ENCODE results near the gene MIER1. TPM values are rescaled to one million over a fixed set of nuclear protein-coding genes. Genes with fewer than 3 reads are reported as not detected.
A peak's percentile ranks its signal among the peaks of the same experiment; 100 is the strongest.
"Not testable (repeated sequence)": the region's sequence is repeated elsewhere in the genome, so short reads cannot be mapped to it uniquely, and the experiment has no call there.

Gene MIER1
- total and polyA plus RNA-seq, 4 experiments from 2014 or later, result 25.5 to 81.3 (median 59.2) TPM

DNA sequence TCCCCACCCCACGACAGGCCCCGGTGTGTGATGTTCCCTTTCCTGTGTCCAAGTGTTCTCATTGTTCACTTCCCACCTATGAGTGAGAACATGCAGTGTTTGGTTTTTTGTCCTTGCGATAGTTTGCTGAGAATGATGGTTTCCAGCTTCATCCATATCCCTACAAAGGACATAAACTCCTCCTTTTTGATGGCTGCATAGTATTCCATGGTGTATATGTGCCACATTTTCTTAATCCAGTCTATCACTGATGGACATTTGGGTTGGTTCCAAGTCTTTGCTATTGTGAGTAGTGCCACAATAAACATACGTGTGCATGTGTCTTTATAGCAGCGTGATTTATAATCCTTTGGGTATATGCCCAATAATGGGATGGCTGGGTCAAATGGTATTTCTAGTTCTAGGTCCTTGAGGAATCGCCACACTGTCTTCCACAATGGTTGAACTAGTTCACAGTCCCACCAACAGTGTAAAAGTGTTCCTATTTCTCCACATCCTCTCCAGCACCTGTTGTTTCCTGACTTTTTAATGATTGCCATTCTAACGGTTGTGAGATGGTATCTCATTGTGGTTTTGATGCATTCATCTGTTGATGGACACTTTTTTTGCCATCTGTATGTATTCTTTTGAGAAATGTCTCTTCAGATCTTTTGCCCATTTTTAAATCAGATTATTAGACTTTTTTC, 41.5 kb downstream of the MIER1 start:
- H3K9me3 ChIP-seq (ENCODE audit: control insufficient read depth in 1 of 2, low read length in 2 of 2); H3K4me1 ChIP-seq (ENCODE audit: insufficient read depth, low read length); H3K27me3 Mint-ChIP-seq; intact Hi-C loops (cut with micrococcal nuclease); CTCF ChIA-PET (ENCODE audit: partially characterized antibody); DNase-seq; H3K27ac ChIP-seq (ENCODE audit: low read depth, low read length); H3K4me3 ChIP-seq (ENCODE audit: low read length in 2 of 2); H3K4me3 Mint-ChIP-seq; H3K27me3 ChIP-seq (ENCODE audit: insufficient read depth, low read length): not testable (repeated sequence)
- Mint-ChIP-seq H3K36me3 (peaks cover 61 to 82% of the 10 kb centered on the region in 2 donors), H3K4me1 (peaks cover 21 to 35% (median 29%) of the 10 kb centered on the region in 4 donors), H3K27ac (peak overlapping the region in 5 of 7 donors; percentile 5 to 78 (median 48)), H3K9me3 (peaks cover 0 to 10% (median 5%) of the 10 kb centered on the region in 8 donors)
- POLR2A ChIA-PET (ENCODE audit: partially characterized antibody), result interaction anchor here (0.6 to 0.8 kb wide), 2 partner anchors 9 to 11 kb away, joined by 3 read pairs; no protein-coding TSS in a partner anchor
- H3K36me3 ChIP-seq (ENCODE audit: insufficient read depth, low read length), result peaks cover 33% of the 10 kb centered on the region

- Mint-ChIP-seq H3K27ac (peak overlapping the region in 4 of 7 donors; percentile 11 to 71 (median 42)), H3K36me3 (peaks cover 59 to 77% of the 10 kb centered on the region in 2 donors), H3K9me3 (peaks cover 0 to 10% (median 5%) of the 10 kb centered on the region in 8 donors), H3K4me3 (no peak overlapping the region), H3K27me3 (no peaks in the 10 kb centered on the region), H3K4me1 (peaks cover 19 to 36% (median 27%) of the 10 kb centered on the region in 4 donors)
- Histone ChIP-seq H3K4me3 (ENCODE audit: low read length in 2 of 2) (no peak overlapping the region), H3K27ac (ENCODE audit: low read depth, low read length) (no peak overlapping the region), H3K9me3 (ENCODE audit: control insufficient read depth in 1 of 2, low read length in 2 of 2) (no peaks in the 10 kb centered on the region), H3K4me1 (ENCODE audit: insufficient read depth, low read length) (no peaks in the 10 kb centered on the region), H3K27me3 (ENCODE audit: insufficient read depth, low read length) (no peaks in the 10 kb centered on the region), H3K36me3 (ENCODE audit: insufficient read depth, low read length) (peaks cover 22% of the 10 kb centered on the region)
- ChIA-PET CTCF (ENCODE audit: partially characterized antibody) (interaction anchor here (1.1 kb wide), 1 partner anchor 244 kb away, joined by 3 read pairs; no protein-coding TSS in a partner anchor), POLR2A (ENCODE audit: partially characterized antibody) (no interaction called here)
- intact Hi-C loops (cut with micrococcal nuclease), result no loop called here
- DNase-seq, result no peak
Observed at GRCh38 chr1:66968574-66968973, 43.8 kb downstream of the MIER1 start.

- Mint-ChIP-seq H3K27me3 (no peaks in the 10 kb centered on the region), H3K27ac (peak overlapping the region in 2 of 7 donors; percentile 56 to 67), H3K4me3 (no peak overlapping the region), H3K9me3 (no peaks in the 10 kb centered on the region), H3K36me3 (peaks cover 29 to 56% of the 10 kb centered on the region in 2 donors), H3K4me1 (peaks cover 18 to 33% (median 23%) of the 10 kb centered on the region in 4 donors)
- Histone ChIP-seq H3K4me1 (ENCODE audit: insufficient read depth, low read length) (peaks cover 25% of the 10 kb centered on the region), H3K4me3 (ENCODE audit: low read length in 2 of 2) (no peak overlapping the region), H3K27ac (ENCODE audit: low read depth, low read length) (no peak overlapping the region), H3K9me3 (ENCODE audit: control insufficient read depth in 1 of 2, low read length in 2 of 2) (no peaks in the 10 kb centered on the region), H3K36me3 (ENCODE audit: insufficient read depth, low read length) (peaks cover 20% of the 10 kb centered on the region), H3K27me3 (ENCODE audit: insufficient read depth, low read length) (no peaks in the 10 kb centered on the region)
- CTCF ChIA-PET (ENCODE audit: partially characterized antibody), result interaction anchor here (0.6 to 1.4 kb wide), 4 partner anchors 17 to 171 kb away, joined by 3 to 5 read pairs (median 4); no protein-coding TSS in a partner anchor
- intact Hi-C loops (cut with micrococcal nuclease), result no loop called here
- POLR2A ChIA-PET (ENCODE audit: partially characterized antibody), result interaction anchor here (0.7 to 2.2 kb wide), 3 partner anchors 12 to 54 kb away, joined by 3 to 8 read pairs (median 6); partner anchors contain the start of genes DNAI4 and MIER1
- no peak for DNase-seq
Observed at GRCh38 chr1:66978201-66978600, 53.4 kb downstream of the MIER1 start.

GRCh38 chr1:66979621-66980020, 54.8 kb downstream of the MIER1 start:
- CTCF ChIA-PET (ENCODE audit: partially characterized antibody), result interaction anchor here (0.6 to 1.4 kb wide), 2 partner anchors 17 to 24 kb away, joined by 4 to 5 read pairs; no protein-coding TSS in a partner anchor
- H3K36me3 ChIP-seq (ENCODE audit: insufficient read depth, low read length), result peaks cover 27% of the 10 kb centered on the region

DNA sequence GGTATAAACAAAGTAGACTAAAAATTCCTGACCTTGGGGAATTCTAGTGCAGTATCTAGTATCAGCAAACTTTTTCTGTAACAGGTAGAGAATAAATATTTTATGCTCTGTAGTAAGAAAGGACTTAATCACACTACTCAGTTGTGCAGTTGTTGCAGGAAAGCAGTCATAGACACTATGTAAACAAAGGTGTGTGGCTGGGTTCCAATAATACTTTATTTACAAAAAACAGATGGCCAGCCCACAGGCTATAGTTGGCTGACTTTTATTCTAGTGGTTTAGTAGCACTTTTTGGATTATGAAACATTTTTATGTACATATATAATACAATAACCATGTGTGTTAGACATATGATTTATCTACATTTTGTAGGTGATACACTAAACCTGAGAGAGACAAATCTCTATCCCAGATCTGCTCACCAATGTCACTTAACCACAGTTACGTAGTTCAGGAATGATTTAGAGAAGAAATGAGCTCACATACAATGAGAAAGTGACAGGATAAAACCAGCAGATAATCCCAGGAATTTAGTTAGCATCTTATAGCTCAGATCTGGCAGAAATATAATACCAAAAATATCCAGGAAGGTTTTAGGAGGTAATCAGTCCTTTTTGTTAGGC, 56.1 kb downstream of the MIER1 start:
- Mint-ChIP-seq H3K4me1 (peaks cover 20 to 37% (median 22%) of the 10 kb centered on the region in 4 donors), H3K27ac (peak overlapping the region; percentile 64 to 94 (median 86)), H3K4me3 (peak overlapping the region; percentile 57 to 80 (median 72)), H3K36me3 (peaks cover 26 to 61% of the 10 kb centered on the region in 2 donors), H3K27me3 (no peaks in the 10 kb centered on the region), H3K9me3 (no peaks in the 10 kb centered on the region)
- POLR2A ChIA-PET (ENCODE audit: partially characterized antibody), result interaction anchor here (0.7 to 2.1 kb wide), 5 partner anchors 8 to 73 kb away, joined by 3 to 16 read pairs (median 7); partner anchors contain the start of genes DNAI4, MIER1 and SLC35D1
- Histone ChIP-seq H3K4me3 (ENCODE audit: low read length in 2 of 2) (no peak overlapping the region), H3K9me3 (ENCODE audit: control insufficient read depth in 1 of 2, low read length in 2 of 2) (no peaks in the 10 kb centered on the region), H3K27me3 (ENCODE audit: insufficient read depth, low read length) (no peaks in the 10 kb centered on the region), H3K27ac (ENCODE audit: low read depth, low read length) (peak overlapping the region; percentile 61), H3K4me1 (ENCODE audit: insufficient read depth, low read length) (peaks cover 25% of the 10 kb centered on the region), H3K36me3 (ENCODE audit: insufficient read depth, low read length) (peaks cover 31% of the 10 kb centered on the region)
- no peak for DNase-seq
- intact Hi-C loops (cut with micrococcal nuclease), result loop anchor here (2.0 to 5.0 kb wide), 4 partner anchors 18 to 521 kb away; no protein-coding TSS in a partner anchor
- CTCF ChIA-PET (ENCODE audit: partially characterized antibody), result interaction anchor here (0.6 to 1.5 kb wide), 10 partner anchors 15 to 521 kb away, joined by 3 to 9 read pairs (median 4); no protein-coding TSS in a partner anchor

More at GRCh38 chr1:66979621-66980020, 54.8 kb downstream of the MIER1 start:
- H3K4me3 ChIP-seq (ENCODE audit: low read length in 2 of 2); H3K9me3 Mint-ChIP-seq; H3K27ac ChIP-seq (ENCODE audit: low read depth, low read length); H3K27me3 Mint-ChIP-seq; DNase-seq; H3K4me3 Mint-ChIP-seq; H3K9me3 ChIP-seq (ENCODE audit: control insufficient read depth in 1 of 2, low read length in 2 of 2); H3K27me3 ChIP-seq (ENCODE audit: insufficient read depth, low read length): not testable (repeated sequence)
- H3K4me1 ChIP-seq (ENCODE audit: insufficient read depth, low read length), result peaks cover 25% of the 10 kb centered on the region
- intact Hi-C loops (cut with micrococcal nuclease), result loop anchor here (2.0 to 5.0 kb wide), 4 partner anchors 17 to 523 kb away; no protein-coding TSS in a partner anchor
- Mint-ChIP-seq H3K4me1 (peaks cover 23 to 37% (median 25%) of the 10 kb centered on the region in 4 donors), H3K27ac (peak overlapping the region in 6 of 7 donors; percentile 2 to 73 (median 43)), H3K36me3 (peaks cover 33 to 62% of the 10 kb centered on the region in 2 donors)
- POLR2A ChIA-PET (ENCODE audit: partially characterized antibody), result interaction anchor here (1.5 to 2.2 kb wide), 2 partner anchors 49 to 55 kb away, joined by 6 to 8 read pairs; partner anchors contain the start of genes DNAI4 and MIER1

GRCh38 chr1:66981679-66982078, 56.9 kb downstream of the MIER1 start:
- Mint-ChIP-seq H3K27me3 (no peaks in the 10 kb centered on the region), H3K4me3 (peak overlapping the region; percentile 2 to 80 (median 72)), H3K36me3 (peaks cover 26 to 60% of the 10 kb centered on the region in 2 donors), H3K9me3 (no peaks in the 10 kb centered on the region), H3K4me1 (peaks cover 20 to 37% (median 22%) of the 10 kb centered on the region in 4 donors), H3K27ac (peak overlapping the region; percentile 53 to 94 (median 77))
- Histone ChIP-seq H3K4me3 (ENCODE audit: low read length in 2 of 2) (peak overlapping the region in 1 of 2 donors; percentile 9), H3K27me3 (ENCODE audit: insufficient read depth, low read length) (no peaks in the 10 kb centered on the region), H3K4me1 (ENCODE audit: insufficient read depth, low read length) (peaks cover 25% of the 10 kb centered on the region), H3K36me3 (ENCODE audit: insufficient read depth, low read length) (peaks cover 36% of the 10 kb centered on the region), H3K9me3 (ENCODE audit: control insufficient read depth in 1 of 2, low read length in 2 of 2) (no peaks in the 10 kb centered on the region), H3K27ac (ENCODE audit: low read depth, low read length) (peak overlapping the region; percentile 61)
- POLR2A ChIA-PET (ENCODE audit: partially characterized antibody), result interaction anchor here (0.7 to 2.1 kb wide), 5 partner anchors 8 to 72 kb away, joined by 3 to 16 read pairs (median 7); partner anchors contain the start of genes DNAI4, MIER1 and SLC35D1
- DNase-seq, result peak; percentile 55 to 72 (median 67)
- intact Hi-C loops (cut with micrococcal nuclease), result loop anchor here (2.0 to 5.0 kb wide), 4 partner anchors 19 to 521 kb away; no protein-coding TSS in a partner anchor
- CTCF ChIA-PET (ENCODE audit: partially characterized antibody), result interaction anchor here (0.6 to 1.5 kb wide), 10 partner anchors 14 to 520 kb away, joined by 3 to 9 read pairs (median 4); no protein-coding TSS in a partner anchor
